Epidermal melanocyte (primary cell): ENCODE data around the gene MRC1.

Experiments used
- DNase-seq: peaks from one replicate; pipeline ENCODE4 v3.0.0; 2011; ENCODE audit warnings: low spot score; ENCODE audit not compliant: insufficient read length

MRC1 gene

DNA sequence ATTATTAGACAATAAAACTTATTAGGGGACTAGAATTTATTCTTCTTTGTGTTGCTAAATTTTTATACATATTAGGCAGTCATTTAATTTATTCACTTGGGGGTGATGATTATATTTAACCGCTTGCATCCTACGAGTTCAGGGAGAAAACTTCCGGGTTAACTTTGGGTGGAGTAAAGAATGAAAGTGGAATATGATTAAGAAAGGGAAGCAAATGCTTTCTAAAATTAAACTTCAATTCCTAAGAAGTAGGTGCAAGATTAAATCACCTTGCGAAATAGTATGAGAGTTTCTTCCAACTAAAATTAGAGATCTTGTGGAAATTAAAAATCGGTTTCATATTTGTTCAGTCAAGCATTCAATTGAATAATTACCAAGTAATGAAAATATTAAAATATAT is 33.5 kb downstream of the MRC1 start:
- DNase-seq: no peak

DNA sequence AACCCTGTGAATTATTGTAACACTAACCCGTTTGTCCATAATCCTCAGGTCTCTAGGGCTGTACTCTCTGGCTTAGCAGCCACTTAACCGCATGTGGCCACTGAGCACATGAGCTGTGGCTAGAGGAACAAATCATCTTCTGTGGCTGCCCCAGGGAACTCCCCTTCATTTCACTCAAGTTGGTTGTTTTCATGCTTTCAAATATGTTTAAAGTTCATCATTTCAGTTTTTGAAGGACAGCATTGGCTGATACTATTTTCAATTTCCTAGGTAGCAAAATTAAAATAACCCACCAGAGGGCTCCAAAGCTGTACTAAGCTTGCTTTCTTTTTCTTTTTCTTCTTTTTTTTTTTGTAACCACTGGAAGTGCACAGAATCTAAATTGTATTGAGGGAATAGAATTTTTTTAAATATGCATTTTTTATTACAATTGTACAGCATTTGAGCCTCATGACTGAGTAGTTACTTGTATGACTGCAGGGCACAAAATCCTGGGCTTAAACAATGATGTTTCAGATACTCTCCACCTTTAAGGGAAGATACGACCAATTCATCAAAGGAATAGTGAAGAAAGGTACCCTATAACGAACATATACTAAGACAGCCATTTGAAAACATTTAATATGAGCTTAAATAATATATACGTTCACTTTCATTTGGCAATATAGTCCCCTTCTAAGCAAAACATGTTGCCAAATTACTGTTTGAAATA is 38.6 kb downstream of the MRC1 start:
- DNase-seq: no peak

DNA sequence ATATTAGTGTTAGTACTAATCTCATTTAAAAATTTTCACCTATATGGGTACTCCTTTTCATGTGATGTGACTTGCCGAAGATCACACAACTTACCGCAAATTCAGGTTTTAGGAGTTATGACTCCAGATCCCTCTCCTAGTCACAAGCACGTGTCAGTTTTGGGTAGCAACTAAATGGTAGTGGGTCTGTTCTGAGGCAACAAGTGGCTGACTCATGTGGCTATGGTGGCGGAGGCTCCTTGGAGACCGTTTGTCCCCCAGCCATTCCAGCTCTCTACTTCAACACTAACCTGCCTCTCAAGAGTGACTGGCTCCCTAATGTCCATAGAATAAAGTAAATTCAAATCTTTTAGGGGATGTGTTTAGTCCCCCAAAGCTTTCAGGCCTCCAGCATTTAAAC is 39.5 kb downstream of the MRC1 start:
- no peak for DNase-seq

DNA sequence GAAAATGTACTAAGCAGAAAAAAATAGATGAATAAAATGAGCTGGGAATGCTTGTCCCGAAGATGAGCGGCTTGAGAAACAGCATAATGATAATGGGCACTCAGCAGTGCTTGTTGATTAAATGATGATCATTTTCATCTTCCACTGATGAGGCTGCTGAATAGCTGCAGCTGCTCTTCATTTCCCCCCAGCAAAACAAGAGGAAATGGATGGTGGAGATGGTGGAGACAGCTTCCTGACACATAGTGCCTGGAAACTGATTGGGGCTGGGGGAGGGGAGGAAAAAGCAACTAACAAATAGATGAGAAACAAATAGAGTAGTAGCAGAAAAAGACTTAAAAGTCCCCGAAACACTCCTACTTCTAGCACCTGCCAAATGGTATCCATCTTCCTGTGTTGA is 41.4 kb downstream of the MRC1 start:
- no peak for DNase-seq

DNA sequence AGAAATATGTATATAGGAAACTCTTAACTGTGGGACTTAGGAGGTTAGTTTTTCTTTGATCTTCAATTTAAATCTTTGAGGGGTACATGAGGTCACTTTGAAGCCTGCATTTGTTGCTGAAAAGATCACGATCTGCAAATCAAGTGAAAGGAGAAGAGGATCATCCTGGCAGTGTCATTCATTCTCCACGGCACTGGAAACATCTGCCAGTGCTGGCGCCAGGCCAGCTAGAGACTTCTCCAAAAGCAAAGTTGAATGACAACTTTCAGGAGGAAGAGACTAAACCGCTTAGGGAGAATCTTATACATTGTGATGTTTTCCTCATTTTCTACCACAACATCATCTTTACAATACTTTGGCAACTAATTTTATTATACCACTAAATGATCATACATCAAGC is 42.5 kb downstream of the MRC1 start:
- no peak for DNase-seq

DNA sequence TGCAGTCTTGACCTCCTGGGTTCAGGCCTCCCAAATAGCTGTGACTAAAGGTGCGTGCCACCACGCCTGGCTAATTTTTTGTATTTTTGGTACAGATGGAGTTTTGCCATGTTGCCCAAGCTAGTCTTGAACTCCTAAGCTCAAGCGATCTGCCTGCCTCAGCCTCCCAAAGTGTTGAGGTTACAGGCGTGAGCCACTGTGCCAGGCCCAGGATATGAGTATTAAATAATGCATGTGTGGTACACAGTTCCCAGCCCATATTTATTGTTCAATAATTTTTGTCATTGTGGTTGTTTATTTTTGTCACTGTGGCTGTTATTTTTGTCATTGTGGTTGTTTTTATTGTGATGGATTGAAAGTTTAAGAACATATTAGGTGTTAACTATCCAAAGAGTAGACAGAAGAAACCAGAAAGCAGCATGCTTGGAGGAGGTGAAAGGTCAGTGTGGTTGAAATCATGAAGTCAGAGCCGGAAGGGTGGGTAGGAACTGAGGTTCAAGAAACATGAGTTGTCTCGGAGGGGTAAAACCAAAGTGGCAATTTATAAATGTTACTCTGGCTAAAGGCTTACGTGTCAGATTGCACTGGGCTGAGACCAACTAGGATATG is 45.0 kb downstream of the MRC1 start:
- DNase-seq: no peak

DNA sequence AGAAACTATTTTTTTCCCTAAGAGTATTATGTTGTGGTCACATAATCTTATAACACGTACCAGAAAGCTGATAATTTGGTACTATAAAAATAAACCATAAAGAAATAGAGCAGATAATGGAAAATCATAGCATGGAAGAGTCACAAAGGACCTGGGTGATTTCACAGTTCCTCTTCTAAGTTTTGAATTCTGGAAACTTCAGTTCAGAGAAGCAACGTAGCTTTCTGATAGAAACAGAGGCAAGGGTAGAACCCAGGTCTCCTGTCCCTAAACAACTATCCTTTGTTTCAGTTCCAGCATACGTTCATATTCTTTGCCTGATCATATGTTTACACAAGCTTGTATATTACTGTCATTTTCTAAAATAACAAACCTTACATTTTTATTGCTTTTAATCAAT is 47.9 kb downstream of the MRC1 start:
- no peak for DNase-seq

DNA sequence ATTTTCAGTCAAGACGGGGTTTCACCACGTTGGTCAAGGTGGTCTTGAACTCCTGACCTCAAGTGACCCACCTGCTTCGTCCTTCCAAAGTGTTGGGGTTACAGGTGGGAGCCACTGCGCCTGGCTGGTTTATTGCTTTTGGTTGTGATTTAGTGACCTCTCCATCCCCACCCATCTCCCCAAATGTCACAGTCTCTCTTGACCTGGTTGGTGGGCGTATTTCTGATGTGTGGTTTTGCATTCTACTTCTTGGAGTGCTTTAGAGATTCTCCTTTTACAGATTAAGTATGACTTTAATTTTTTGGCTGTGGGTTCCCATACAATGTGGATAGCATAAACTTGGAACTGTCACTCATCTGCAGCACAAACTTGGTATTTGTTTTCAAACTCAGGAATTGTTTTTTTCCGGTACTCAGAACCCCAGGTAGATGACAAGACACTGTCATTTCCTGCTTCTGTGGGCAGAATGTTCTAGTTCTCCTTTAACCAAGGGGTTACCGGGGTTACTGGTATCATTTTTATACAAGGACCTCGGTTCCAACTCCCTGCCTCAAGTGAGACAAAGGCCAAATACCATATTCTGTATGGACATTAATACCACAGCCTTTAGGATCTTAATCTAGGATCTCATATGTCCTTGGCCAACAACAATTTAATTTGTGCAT is 50.5 kb downstream of the MRC1 start:
- no peak for DNase-seq

DNA sequence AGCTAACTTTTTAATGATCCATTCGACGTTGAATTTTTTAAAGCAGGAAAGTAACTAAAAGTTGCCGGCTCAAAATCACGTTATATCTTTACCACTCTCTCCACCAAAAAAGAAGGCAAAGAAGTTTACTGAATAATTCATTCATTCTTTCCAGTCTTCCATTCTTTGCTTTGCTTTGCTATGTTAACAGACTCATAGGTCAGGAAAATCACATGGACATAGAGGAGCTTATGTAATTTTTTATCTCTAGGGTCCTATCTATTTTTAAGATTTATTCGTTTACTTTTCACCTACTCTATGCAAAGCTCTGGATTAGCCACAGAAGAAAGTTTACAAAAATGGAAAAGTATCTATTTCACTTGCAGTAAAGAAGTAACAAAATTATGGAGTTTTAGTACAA is 52.6 kb downstream of the MRC1 start:
- no peak for DNase-seq

DNA sequence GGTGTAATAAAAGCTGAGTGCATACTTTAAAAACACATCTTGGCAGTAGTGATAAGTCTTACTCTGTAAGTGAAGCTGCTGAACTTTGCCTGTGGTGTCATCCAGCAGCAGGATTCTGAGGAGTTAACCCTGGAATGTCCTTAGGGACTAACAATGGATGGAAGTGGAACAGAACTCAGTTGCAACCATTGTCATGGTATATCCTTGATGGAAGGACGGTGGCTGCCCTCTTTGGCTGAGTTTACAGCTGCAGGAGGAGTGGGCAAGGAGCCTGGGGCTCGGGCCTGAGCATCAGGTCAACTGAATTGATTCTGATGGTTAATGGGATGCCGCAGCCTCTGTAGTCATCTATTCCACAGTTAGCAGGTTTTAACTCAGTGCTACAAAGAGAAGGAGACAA is 56.2 kb downstream of the MRC1 start:
- DNase-seq: no peak

DNA sequence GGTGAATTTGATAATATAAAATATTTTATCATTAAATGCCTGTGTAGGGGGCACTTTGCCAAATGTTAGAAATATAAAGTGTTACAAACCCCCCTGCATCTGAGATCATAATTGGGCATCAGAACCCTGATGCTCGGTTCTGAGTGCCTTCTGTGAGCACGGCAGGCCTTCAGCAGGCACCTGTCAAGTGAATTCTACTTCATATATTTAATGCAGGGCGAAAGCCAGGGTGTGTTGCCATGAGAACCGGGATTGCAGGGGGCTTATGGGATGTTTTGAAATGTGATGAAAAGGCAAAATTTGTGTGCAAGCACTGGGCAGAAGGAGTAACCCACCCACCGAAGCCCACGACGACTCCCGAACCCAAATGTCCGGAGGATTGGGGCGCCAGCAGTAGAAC is 57.2 kb downstream of the MRC1 start:
- DNase-seq: no peak

DNA sequence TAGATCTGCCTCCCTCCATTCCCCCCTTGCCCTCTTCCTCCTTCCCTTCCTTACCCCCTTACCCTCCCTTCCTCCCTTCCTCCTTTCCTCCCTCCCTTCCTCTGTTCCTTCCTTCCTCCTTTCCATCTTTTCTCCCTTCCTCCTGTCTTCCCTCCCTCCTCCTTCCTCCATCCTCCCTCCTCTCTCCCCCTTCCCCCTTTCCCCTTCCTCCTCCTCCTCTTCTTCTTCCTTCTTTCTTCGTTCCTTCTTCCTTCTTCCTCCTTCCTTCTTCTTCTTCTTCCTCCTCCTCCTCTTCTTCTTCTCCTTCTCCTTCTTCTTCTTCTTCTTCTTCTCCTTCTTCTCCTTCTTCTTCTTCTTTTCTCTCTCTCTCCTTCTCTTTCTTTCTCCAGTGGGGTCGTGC is 57.9 kb downstream of the MRC1 start:
- no peak for DNase-seq

DNA sequence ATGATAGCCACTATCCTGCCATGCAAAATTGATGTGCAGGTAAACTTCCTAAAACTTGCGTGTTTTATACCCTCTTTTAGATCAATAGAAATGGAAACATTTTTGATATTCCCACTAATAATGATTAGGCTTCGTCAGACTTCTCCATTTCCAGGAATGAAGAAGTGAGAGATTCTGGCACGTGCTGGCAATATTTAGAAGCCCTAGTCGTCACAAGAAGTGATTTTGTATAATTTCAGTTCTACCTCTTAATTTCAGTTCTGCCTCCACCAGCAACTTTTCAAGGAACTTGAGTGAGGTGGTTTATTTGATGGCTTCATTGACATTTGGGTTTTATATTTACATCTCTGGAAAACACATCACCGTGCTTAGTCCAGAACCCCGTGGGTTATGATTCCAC is 61.9 kb downstream of the MRC1 start:
- no peak for DNase-seq

DNA sequence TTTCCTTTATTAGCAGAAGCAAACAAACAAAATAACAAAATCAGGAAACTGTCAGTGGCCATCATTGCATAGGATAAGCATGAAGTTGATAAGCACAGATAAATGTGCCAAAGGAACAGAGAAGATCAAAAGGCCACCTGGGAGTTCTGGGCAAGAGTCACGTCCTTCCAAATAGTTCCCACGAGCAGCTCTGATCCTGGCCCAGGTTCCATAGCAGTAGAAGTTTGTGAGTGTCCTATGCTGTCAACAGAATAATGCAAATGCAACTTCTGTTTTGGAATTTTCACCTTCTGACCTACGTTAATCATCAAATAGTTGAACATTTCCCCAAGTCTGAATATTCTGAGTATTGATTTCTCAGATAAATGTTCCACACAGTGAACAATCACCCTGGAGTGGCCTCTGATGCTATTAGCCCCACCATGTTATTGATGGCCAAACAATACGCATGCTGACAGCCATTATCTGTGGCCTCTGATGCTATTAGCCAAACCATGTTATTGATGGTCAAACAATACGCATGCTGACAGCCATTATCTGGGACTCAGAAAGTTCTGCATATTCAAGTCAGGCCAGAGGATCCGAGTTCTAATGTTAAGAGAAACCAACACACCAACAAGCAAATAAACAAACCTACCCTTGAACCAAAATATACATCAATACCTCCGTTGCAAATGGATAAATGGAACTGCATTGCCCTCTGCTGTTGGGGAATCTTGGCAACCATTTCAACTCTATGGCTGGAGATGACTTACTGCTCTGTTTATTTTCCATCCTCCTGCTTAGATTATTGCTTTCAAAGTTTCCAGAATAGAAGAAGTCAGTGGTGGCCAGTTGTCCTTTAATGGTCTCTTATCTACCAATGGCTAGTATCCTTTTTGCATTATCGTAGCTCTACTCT is 63.3 kb downstream of the MRC1 start:
- no peak for DNase-seq

DNA sequence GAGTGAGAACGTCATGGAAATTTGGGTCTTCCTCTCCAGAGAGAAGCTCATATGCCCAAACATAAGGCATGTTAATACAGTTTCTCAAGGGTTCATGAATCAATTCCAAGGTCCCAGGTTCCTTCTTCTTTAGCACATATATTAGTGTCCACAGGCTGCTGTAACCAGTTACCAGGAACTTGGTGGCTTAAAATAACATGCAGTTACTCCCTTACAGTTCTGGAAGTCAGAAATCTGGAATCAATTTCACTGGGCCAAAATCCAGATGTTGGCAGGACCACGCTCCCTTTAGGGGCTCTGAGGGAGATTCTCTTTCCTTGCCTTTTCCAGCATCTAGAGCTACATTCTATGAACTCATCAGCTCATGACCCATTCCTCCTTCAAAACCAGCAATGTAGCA is 64.8 kb downstream of the MRC1 start:
- DNase-seq: no peak

DNA sequence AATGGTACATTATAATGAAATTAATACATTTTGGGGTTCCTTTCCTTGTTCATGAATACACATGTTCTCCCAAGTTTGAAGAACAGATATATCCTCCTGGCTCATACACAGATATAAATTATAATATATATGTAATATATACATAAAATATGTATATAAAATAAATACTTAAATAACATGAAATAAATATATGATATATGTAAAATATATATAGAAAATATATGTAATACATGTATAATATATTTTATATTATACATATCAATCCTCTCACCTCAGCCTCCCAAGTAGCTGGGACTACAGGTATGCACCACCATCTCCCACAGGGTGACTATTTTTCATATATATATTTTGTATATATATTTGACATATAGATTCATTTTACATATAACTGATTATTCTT is 68.0 kb downstream of the MRC1 start:
- no peak for DNase-seq

DNA sequence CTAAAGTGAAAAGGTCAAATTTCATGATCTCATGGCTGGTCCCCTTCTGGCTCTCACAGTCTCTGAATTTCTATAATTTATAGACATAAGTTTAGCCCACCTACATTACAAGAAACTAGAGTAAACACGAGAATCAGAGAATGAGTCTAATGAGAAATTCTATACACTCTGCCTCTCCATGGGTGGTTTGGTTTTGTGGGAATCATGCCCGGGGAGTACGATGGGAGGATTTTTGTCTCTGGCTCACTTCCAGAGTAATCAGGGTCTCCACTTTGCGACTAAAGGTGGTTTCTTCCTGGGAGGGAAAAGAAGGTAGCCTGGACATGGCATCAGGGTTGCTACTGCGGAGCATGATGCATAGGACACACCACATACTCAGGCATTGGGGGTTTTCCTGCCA is 69.7 kb downstream of the MRC1 start:
- no peak for DNase-seq

DNA sequence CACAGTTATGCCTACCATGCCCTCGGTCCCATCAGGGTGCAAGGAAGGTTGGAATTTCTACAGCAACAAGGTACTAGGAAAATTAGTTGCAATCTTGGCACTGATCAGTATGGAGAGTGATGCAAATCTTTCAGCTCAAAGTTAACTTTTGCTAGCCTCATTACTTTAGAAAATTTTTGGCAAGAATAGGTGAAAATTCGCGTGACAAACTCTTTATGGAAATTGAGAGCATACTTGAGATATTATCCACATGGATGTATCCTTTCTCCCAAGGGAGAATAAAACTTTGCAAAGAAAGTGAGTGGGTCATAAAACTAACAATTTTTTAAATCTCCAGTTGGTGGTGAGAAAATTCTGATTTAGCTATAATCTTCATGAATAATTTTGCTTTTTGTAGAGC is 71.5 kb downstream of the MRC1 start:
- no peak for DNase-seq

DNA sequence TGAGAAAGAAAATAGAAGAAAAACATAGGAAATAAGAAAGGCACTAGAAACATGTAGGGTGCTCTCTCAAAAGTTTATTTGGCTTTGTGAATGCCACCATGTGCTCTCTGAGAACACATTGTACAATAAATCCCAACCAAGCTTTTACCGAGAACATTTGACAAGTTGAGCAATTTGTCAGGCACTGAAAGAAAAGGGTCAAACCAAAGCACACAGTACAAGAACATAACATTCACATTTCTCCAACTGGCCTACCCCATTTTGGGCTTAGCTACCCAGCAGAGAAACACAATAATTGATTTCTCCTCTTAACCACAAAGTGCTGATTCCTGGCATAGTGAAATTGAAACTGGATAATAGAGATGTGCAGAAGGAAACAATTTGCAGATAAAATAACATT is 73.4 kb downstream of the MRC1 start:
- DNase-seq: no peak

DNA sequence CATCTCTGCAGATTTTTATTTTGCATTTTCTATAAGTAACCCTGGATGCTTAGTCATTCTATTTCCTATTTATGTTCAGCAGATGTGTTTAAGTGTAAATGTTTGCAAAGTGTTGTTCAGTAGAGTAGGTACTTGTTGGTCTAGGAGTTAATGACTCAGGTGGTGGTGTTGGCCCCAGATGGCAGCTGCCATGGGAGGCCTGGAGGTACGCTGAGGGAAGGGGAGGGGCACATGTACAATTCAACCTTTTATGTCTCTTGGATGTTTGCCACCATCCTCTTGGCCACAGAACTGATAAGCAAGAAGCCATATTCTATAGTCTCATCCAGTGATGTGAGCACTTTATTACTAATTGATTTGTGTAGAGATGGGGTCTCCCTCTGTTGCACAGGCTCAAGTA is 74.5 kb downstream of the MRC1 start:
- DNase-seq: no peak

DNA sequence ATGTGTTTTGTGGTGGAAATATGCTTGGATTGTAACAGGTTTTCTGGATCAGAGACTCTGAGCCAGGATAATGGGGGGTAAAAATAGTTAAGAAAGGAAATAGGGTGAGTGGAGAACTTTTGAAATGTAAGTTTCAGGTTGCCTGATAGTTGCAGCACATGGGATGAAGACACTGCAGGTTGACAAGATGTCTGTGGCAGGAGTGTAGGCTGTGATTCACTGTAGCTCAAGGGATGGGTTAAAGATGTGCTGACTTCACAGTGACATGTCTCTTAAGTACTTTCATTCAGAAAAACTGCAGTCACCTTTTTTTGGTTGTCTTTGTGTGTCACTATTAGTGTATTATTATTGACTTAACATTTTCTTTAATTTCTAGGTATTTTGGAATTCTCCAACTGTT is 79.0 kb downstream of the MRC1 start:
- no peak for DNase-seq

DNA sequence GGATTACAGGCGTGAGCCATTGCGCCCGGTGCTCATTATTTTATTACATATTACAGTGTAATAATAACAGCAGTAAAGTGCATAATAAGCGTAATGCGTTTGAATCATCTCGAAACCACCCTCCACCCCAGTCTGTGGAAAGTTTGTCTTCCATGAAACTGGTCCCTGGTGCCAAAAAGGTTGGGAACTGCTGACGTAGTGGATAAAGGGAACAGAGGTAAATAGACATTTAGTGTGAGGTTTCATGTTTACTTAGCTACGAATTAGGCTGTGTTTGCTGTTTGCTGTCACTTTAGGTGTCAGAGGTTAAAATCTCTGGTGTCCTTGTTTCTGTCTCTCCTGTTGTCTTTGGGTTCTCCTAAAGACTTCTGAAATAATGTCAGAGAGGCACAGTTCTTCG is 82.3 kb downstream of the MRC1 start:
- no peak for DNase-seq
